H1 (cell line): ENCODE measurements around the gene EPHA6. TPM values are rescaled to one million over a fixed set of nuclear protein-coding genes. Genes with fewer than 3 reads are reported as not detected.

Source experiments
- CTCF ChIA-PET: fragments of 300-600 bp; sonication (Branson Sonifier 250); formaldehyde crosslinking; loops from one replicate; lab custom pipeline; 2021; ENCODE audit not compliant: partially characterized antibody; lab: Charles Lee
- POLR2A ChIA-PET: fragments of 300-600 bp; sonication (Branson Sonifier 250); formaldehyde crosslinking; loops from one replicate; lab custom pipeline; 2021; ENCODE audit warnings: inconsistent platforms; ENCODE audit not compliant: partially characterized antibody; lab: Charles Lee
- DNase-seq, 2 experiments: peaks; one replicate each; pipeline versions ENCODE4 v3.0.0 to v3.0.0-alpha.2; 2010 to 2022; ENCODE audit warnings: low spot score in 2 of 2, low read depth in 1 of 2, mixed read lengths in 1 of 2
- FAIRE-seq: peaks from 2 replicates; lab custom pipeline; 2011; peaks lifted over from hg19 to GRCh38; lab: Jason Lieb, UNC
- H2AFZ ChIP-seq: 2 replicates; pipeline ENCODE4 v1.8.1; 2012; ENCODE audit warnings: low read length, inconsistent platforms
- H2AK5ac ChIP-seq: 2 replicates; pipeline ENCODE4 v1.6.1; 2013; ENCODE audit warnings: low read depth, low read length
- H2BK120ac ChIP-seq: replicated peaks from 2 replicates; pipeline ENCODE3; 2013; ENCODE audit warnings: low read depth, low read length, inconsistent platforms
- H2BK12ac ChIP-seq: 2 replicates; pipeline ENCODE4 v1.6.1; 2013; ENCODE audit warnings: low read depth, low read length
- H2BK15ac ChIP-seq: 2 replicates; pipeline ENCODE4 v1.6.1; 2013; ENCODE audit warnings: low read length
- H2BK20ac ChIP-seq: 2 replicates; pipeline ENCODE4 v1.6.1; 2013; ENCODE audit warnings: low read length
- H2BK5ac ChIP-seq: 2 replicates; pipeline ENCODE4 v1.6.1; 2013; ENCODE audit warnings: low read depth, low read length
- H3K14ac ChIP-seq: 2 replicates; pipeline ENCODE4 v1.6.1; 2013; ENCODE audit warnings: inconsistent platforms; ENCODE audit not compliant: insufficient read length
- H3K18ac ChIP-seq: 2 replicates; pipeline ENCODE4 v1.6.1; 2013; ENCODE audit warnings: low read length; ENCODE audit errors: extremely low read depth
- H3K23ac ChIP-seq: 2 replicates; pipeline ENCODE4 v1.6.1; 2013; ENCODE audit warnings: inconsistent platforms; ENCODE audit not compliant: insufficient read length
- H3K23me2 ChIP-seq: 2 replicates; pipeline ENCODE4 v1.6.1; 2013; ENCODE audit warnings: low read depth, low read length
- H3K27ac ChIP-seq: 2 replicates; pipeline ENCODE4 v1.6.1; 2011; ENCODE audit warnings: low read depth, low read length, inconsistent platforms
- H3K27me3 ChIP-seq, 4 experiments: replicated peaks in 1 of 4; 1 replicate in 1 of 4; 2 replicates in 3 of 4; pipeline versions ENCODE4 v1.6.1 to v1.8.1; 2011 to 2013; ENCODE audit warnings: low read length in 3 of 4, mild to moderate bottlenecking in 3 of 4, inconsistent platforms in 2 of 4, mixed read lengths in 2 of 4, moderate library complexity in 1 of 4; ENCODE audit not compliant: control insufficient read depth in 3 of 4, insufficient read depth in 3 of 4; ENCODE audit errors: extremely low read depth in 1 of 4
- H3K36me3 ChIP-seq, 4 experiments: 2 replicates each; pipeline versions ENCODE4 v1.6.1 to v1.8.1; 2011 to 2013; ENCODE audit warnings: mild to moderate bottlenecking in 4 of 4, low read length in 3 of 4, moderate library complexity in 2 of 4, control low read depth in 1 of 4, inconsistent platforms in 1 of 4; ENCODE audit not compliant: insufficient read depth in 4 of 4, control insufficient read depth in 2 of 4
- H3K4ac ChIP-seq: replicated peaks from 2 replicates; pipeline ENCODE3; 2013; ENCODE audit warnings: low read length, low read depth, mixed read lengths, inconsistent platforms; ENCODE audit not compliant: insufficient read length
- H3K4me1 ChIP-seq, 4 experiments: replicated peaks in 1 of 4; 1 replicate in 1 of 4; 2 replicates in 3 of 4; pipeline versions ENCODE4 v1.6.1 to v1.8.1; 2011 to 2013; ENCODE audit warnings: low read length in 3 of 4, inconsistent platforms in 2 of 4, mixed read lengths in 1 of 4; ENCODE audit not compliant: insufficient read depth in 4 of 4, control insufficient read depth in 3 of 4
- H3K4me2 ChIP-seq, 2 experiments: 2 replicates each; pipeline versions ENCODE4 v1.6.1 to v1.8.1; 2011 to 2013; ENCODE audit warnings: low read depth in 2 of 2, low read length in 2 of 2, control low read depth in 1 of 2, inconsistent platforms in 1 of 2, mild to moderate bottlenecking in 1 of 2; ENCODE audit not compliant: insufficient read depth in 1 of 2
- H3K4me3 ChIP-seq, 4 experiments: fragments of 200-600, 300-600 bp in 1 of 4; sonication (generic), shearing (Covaris generic), sonication (Bioruptor Twin) in 1 of 4; 2 replicates each; pipeline versions ENCODE4 v1.5.1 to v1.8.1; 2011 to 2016; ENCODE audit warnings: low read length in 4 of 4, low read depth in 3 of 4, control low read depth in 2 of 4, inconsistent platforms in 2 of 4, mild to moderate bottlenecking in 2 of 4, mixed read lengths in 1 of 4, moderate library complexity in 1 of 4; ENCODE audit not compliant: insufficient read depth in 2 of 4; ENCODE audit errors: extremely low read depth in 1 of 4
- H3K56ac ChIP-seq: replicated peaks from 2 replicates; pipeline ENCODE3; 2013; ENCODE audit warnings: low read depth, mild to moderate bottlenecking, mixed read lengths, low read length, inconsistent platforms; ENCODE audit not compliant: insufficient read length
- H3K79me1 ChIP-seq: 2 replicates; pipeline ENCODE4 v1.6.1; 2013; ENCODE audit warnings: low read depth, low read length, control low read depth
- H3K79me2 ChIP-seq, 2 experiments: 2 replicates each; pipeline versions ENCODE4 v1.6.1 to v1.8.1; 2012 to 2013; ENCODE audit warnings: low read length in 2 of 2, mild to moderate bottlenecking in 2 of 2, inconsistent platforms in 1 of 2; ENCODE audit not compliant: insufficient read depth in 2 of 2, control insufficient read depth in 1 of 2
- H3K9ac ChIP-seq, 4 experiments: replicated peaks in 1 of 4; 1 replicate in 1 of 4; 2 replicates in 3 of 4; pipeline versions ENCODE4 v1.6.1 to v1.8.1; 2011 to 2013; ENCODE audit warnings: low read depth in 3 of 4, low read length in 3 of 4, control low read depth in 2 of 4, mild to moderate bottlenecking in 2 of 4, moderate library complexity in 2 of 4, inconsistent platforms in 1 of 4; ENCODE audit errors: extremely low read depth in 1 of 4
- H3K9me3 ChIP-seq, 2 experiments: 2 replicates each; pipeline versions ENCODE4 v1.6.1 to v1.8.1; 2012 to 2013; ENCODE audit warnings: mild to moderate bottlenecking in 2 of 2, moderate library complexity in 2 of 2, control low read depth in 1 of 2, inconsistent platforms in 1 of 2, low read depth in 1 of 2, low read length in 1 of 2, mixed read lengths in 1 of 2; ENCODE audit not compliant: insufficient read depth in 2 of 2
- H4K20me1 ChIP-seq, 2 experiments: replicated peaks in 1 of 2; 2 replicates each; pipeline versions ENCODE3 to v1.8.1; 2011 to 2013; ENCODE audit warnings: inconsistent platforms in 2 of 2, low read length in 2 of 2, mild to moderate bottlenecking in 1 of 2; ENCODE audit not compliant: insufficient read depth in 2 of 2, control insufficient read depth in 1 of 2
- H4K5ac ChIP-seq: 2 replicates; pipeline ENCODE4 v1.6.1; 2013; ENCODE audit warnings: low read length, low read depth, mixed read lengths, inconsistent platforms; ENCODE audit not compliant: insufficient read length
- H4K8ac ChIP-seq: 2 replicates; pipeline ENCODE4 v1.8.0; 2013; ENCODE audit warnings: mild to moderate bottlenecking, moderate library complexity, low read length, inconsistent platforms; ENCODE audit not compliant: insufficient read depth; ENCODE audit errors: extremely low read depth
- H4K91ac ChIP-seq: replicated peaks from 2 replicates; pipeline ENCODE3; 2013; ENCODE audit warnings: low read length, mixed read lengths, inconsistent platforms; ENCODE audit not compliant: insufficient read length
- CREB1 ChIP-seq: IDR thresholded peaks from 2 replicates; pipeline ENCODE4 v1.6.1; 2012; ENCODE audit warnings: inconsistent platforms
- JUN ChIP-seq: IDR thresholded peaks from 2 replicates; pipeline ENCODE4 v1.6.1; 2011; ENCODE audit warnings: low read depth, mild to moderate bottlenecking, improper control_type of control experiment, low read length
- NANOG ChIP-seq: IDR thresholded peaks from 2 replicates; pipeline ENCODE4 v1.6.1; 2011; ENCODE audit warnings: low read length, low read depth, mild to moderate bottlenecking, inconsistent platforms; ENCODE audit not compliant: insufficient read depth, poor library complexity, severe bottlenecking
- NRF1 ChIP-seq: IDR thresholded peaks from 2 replicates; pipeline ENCODE4 v1.6.1; 2011; ENCODE audit warnings: mild to moderate bottlenecking, low read depth, low read length, improper control_type of control experiment
- RBBP5 ChIP-seq: IDR thresholded peaks from 2 replicates; pipeline ENCODE4 v1.7.1; 2012; ENCODE audit warnings: low read depth, mild to moderate bottlenecking, inconsistent platforms, low read length, moderate library complexity, borderline replicate concordance
- SIN3A ChIP-seq, 2 experiments: IDR thresholded peaks in 1 of 2; conservative IDR thresholded peaks in 1 of 2; 2 replicates each; pipeline ENCODE4 v1.6.1; 2011 to 2012; ENCODE audit warnings: low read length in 2 of 2, improper control_type of control experiment in 1 of 2, low read depth in 1 of 2, mild to moderate bottlenecking in 1 of 2
- SP1 ChIP-seq: IDR thresholded peaks from 2 replicates; pipeline ENCODE4 v1.6.1; 2011; ENCODE audit warnings: low read depth, low read length
- SUZ12 ChIP-seq: fragments of 200-600 bp; sonication (generic); IDR thresholded peaks from 2 replicates; pipeline ENCODE4 v1.6.1; 2012; ENCODE audit warnings: mild to moderate bottlenecking, inconsistent platforms, low read length, moderate library complexity, mixed read lengths
- TAF1 ChIP-seq: IDR thresholded peaks from 2 replicates; pipeline ENCODE4 v1.6.1; 2011; ENCODE audit warnings: mild to moderate bottlenecking, low read depth, low read length
- TAF7 ChIP-seq: optimal IDR thresholded peaks from 2 replicates; pipeline ENCODE3; 2011; ENCODE audit warnings: low read depth, mild to moderate bottlenecking, inconsistent platforms, low read length, moderate library complexity, borderline replicate concordance
- TBP ChIP-seq: IDR thresholded peaks from 2 replicates; pipeline ENCODE4 v1.6.1; 2011; ENCODE audit warnings: low read depth, low read length, improper control_type of control experiment
- YY1 ChIP-seq: IDR thresholded peaks from 2 replicates; pipeline ENCODE4 v1.6.1; 2011; ENCODE audit warnings: low read depth, mild to moderate bottlenecking, low read length
- ZNF274 ChIP-seq: IDR thresholded peaks from 2 replicates; pipeline ENCODE4 v1.7.0; 2012; ENCODE audit warnings: low read length, borderline replicate concordance; ENCODE audit errors: extremely low read depth
- WGBS, 2 experiments: shearing (Covaris generic) in 1 of 2; methylation state at CpG; one replicate each; pipeline versions ENCODE4 v1.1.6 to v1.1.7; 2013 to 2015; ENCODE audit warnings: low lambda C conversion rate in 2 of 2, mixed read lengths in 2 of 2, inconsistent platforms in 1 of 2, low coverage in 1 of 2, missing lambda C conversion rate in 1 of 2; ENCODE audit not compliant: insufficient replicate concordance in 2 of 2, insufficient coverage in 1 of 2, insufficient read length in 1 of 2; ENCODE audit errors: extremely low coverage in 1 of 2, missing lambda C conversion rate in 1 of 2; 5-methylcytosine and 5-hydroxymethylcytosine counted together
- polyA plus RNA-seq, 7 experiments: library from polyadenylated mRNA; depleted of rRNA in 3 of 7; stranded (reverse) in 5 of 7; unstranded in 2 of 7; fragments of >200 nt in 5 of 7; fragments of 200-250 nt in 2 of 7; gene quantifications; 1 replicate in 5 of 7; 2 replicates in 1 of 7; 4 replicates in 1 of 7; pipeline versions ENCODE4 v1.2.1 to v1.2.3, GENCODE V29; 2011 to 2013; ENCODE audit warnings: missing spikeins in 2 of 7, mixed read lengths in 2 of 7
- total RNA-seq: library from RNA; stranded (reverse); fragmentation: NEBNext Ultra II Directional; extraction: Animal tissue kit (Norgen Biotek cat#: 25700); gene quantifications from 2 replicates; pipeline ENCODE4 v1.2.1, GENCODE V29; 2021
- TF ChIP-seq, protein P1 (sequence below): IDR thresholded peaks from 2 replicates; pipeline ENCODE4 v1.6.1; 2012; ENCODE audit warnings: inconsistent platforms

Gene EPHA6
- total and polyA plus RNA-seq, 2 of the 8 experiments (the other 6 are each of a cell fraction or from before 2014, with no cell fraction given) = 0.83 to 3.2 TPM

DNA sequence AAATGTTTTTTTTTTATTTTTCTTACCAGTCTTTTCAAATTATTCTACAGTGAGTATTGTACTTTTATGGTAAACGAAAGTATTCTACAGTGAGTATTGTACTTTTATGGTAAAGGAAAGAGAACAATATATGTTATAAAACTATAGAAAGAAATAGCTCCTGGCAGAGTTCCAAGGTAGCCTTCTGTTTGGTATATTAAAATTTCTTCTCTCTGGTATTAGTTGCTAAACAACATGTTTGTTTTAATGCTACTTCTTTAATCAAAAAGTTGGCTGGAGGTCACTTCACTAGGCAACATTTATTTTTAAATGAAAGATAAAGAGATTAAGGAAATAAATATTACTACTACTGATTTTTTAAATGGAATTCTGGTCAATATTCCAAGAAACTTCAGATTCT lies 841.6 kb downstream of the EPHA6 start:
- DNase-seq = no peak
- H3K14ac ChIP-seq = no peak overlapping the region
- H3K79me1 ChIP-seq = no peaks in the 10 kb centered on the region
- H3K79me2 ChIP-seq = no peaks in the 10 kb centered on the region
- no peak overlapping the region for H2BK12ac ChIP-seq
- WGBS, 2 experiments = 82% methylated on average over 1 of the region's 1 CpG; no CpG with 5 or more reads in 1 of the 2 experiments
- H3K23me2 ChIP-seq = no peaks in the 10 kb centered on the region
- no peaks in the 10 kb centered on the region for H3K27me3 ChIP-seq
- H2BK20ac ChIP-seq = no peak overlapping the region
- no peak overlapping the region for H3K23ac ChIP-seq
- no peak overlapping the region for H4K5ac ChIP-seq
- no peaks in the 10 kb centered on the region for H3K9me3 ChIP-seq
- no peak overlapping the region for H2BK120ac ChIP-seq
- H3K27ac ChIP-seq = no peak overlapping the region
- H4K8ac ChIP-seq = no peak overlapping the region
- H3K4ac ChIP-seq = no peak overlapping the region
- no peak overlapping the region for H3K4me3 ChIP-seq
- no peaks in the 10 kb centered on the region for H3K4me1 ChIP-seq
- H4K91ac ChIP-seq = no peak overlapping the region
- H2AFZ ChIP-seq = no peak overlapping the region
- H3K36me3 ChIP-seq = no peaks in the 10 kb centered on the region
- ChIA-PET POLR2A (no interaction called here), CTCF (interaction anchor here (0.5 to 2.3 kb wide), 2 partner anchors 31 to 63 kb away, joined by 3 to 7 read pairs; no protein-coding TSS in a partner anchor)
- no peak overlapping the region for H2BK5ac ChIP-seq
- FAIRE-seq = no peak
- H2AK5ac ChIP-seq = no peak overlapping the region
- no peak overlapping the region for H3K4me2 ChIP-seq
- H3K18ac ChIP-seq = no peak overlapping the region
- H3K56ac ChIP-seq = no peak overlapping the region
- no peak overlapping the region for H3K9ac ChIP-seq
- H4K20me1 ChIP-seq = no peaks in the 10 kb centered on the region
- no peak overlapping the region for H2BK15ac ChIP-seq
- TF ChIP-seq TAF1 (no peak), TBP (no peak), JUN (no peak), ZNF274 (no peak), YY1 (no peak), SP1 (no peak), NANOG (no peak), RBBP5 (no peak), TAF7 (no peak), SIN3A (conservative IDR thresholded peaks at IDR 0.05 in 1 of 2, IDR thresholded peaks at IDR 0.05 in 1 of 2; ENCODE audit: low read depth in 1 of 2, low read length in 2 of 2) (no peak), CREB1 (no peak), NRF1 (no peak), SUZ12 (no peak)
- TF ChIP-seq, protein P1, sequence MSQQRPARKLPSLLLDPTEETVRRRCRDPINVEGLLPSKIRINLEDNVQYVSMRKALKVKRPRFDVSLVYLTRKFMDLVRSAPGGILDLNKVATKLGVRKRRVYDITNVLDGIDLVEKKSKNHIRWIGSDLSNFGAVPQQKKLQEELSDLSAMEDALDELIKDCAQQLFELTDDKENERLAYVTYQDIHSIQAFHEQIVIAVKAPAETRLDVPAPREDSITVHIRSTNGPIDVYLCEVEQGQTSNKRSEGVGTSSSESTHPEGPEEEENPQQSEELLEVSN = no peak
